B cell (primary cell): ENCODE data around the gene RPS25.

Source experiments
- EZH2 ChIP-seq: IDR thresholded peaks from 2 replicates; pipeline ENCODE4 v1.6.1; 2012; ENCODE audit warnings: borderline replicate concordance, low read depth, mild to moderate bottlenecking, moderate library complexity, low read length; ENCODE audit not compliant: insufficient read depth, poor library complexity, severe bottlenecking
- TF ChIP-seq, protein P1 (sequence below): fragments of 200-600 bp; IDR thresholded peaks from one replicate; pipeline ENCODE4 v1.8.0; 2022; ENCODE audit warnings: antibody characterized with exemption, mild to moderate bottlenecking

GRCh38 chr11:119030329-119031047 lies 12.3 kb upstream of the RPS25 start, which contains the start of gene SLC37A4:
- TF ChIP-seq, protein P1, sequence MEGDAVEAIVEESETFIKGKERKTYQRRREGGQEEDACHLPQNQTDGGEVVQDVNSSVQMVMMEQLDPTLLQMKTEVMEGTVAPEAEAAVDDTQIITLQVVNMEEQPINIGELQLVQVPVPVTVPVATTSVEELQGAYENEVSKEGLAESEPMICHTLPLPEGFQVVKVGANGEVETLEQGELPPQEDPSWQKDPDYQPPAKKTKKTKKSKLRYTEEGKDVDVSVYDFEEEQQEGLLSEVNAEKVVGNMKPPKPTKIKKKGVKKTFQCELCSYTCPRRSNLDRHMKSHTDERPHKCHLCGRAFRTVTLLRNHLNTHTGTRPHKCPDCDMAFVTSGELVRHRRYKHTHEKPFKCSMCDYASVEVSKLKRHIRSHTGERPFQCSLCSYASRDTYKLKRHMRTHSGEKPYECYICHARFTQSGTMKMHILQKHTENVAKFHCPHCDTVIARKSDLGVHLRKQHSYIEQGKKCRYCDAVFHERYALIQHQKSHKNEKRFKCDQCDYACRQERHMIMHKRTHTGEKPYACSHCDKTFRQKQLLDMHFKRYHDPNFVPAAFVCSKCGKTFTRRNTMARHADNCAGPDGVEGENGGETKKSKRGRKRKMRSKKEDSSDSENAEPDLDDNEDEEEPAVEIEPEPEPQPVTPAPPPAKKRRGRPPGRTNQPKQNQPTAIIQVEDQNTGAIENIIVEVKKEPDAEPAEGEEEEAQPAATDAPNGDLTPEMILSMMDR: no peak
- no peak for TF ChIP-seq EZH2
